IPS DF 6.9 (cell line): ENCODE data around the gene FANCL.
"Not testable (repeated sequence)": the region's sequence is repeated elsewhere in the genome, so short reads cannot be mapped to it uniquely, and the experiment has no call there.

Experiments
- DNase-seq: peaks from one replicate; pipeline ENCODE4 v3.0.0-alpha.2; 2013; ENCODE audit warnings: low read depth, low spot score
- H3K27ac ChIP-seq: one replicate; pipeline ENCODE4 v1.5.1; 2013; ENCODE audit warnings: low read length, control low read depth
- H3K27me3 ChIP-seq: 2 replicates; pipeline ENCODE4 v1.6.1; 2013; ENCODE audit warnings: mild to moderate bottlenecking, low read length; ENCODE audit not compliant: control insufficient read depth, insufficient read depth
- H3K36me3 ChIP-seq: 2 replicates; pipeline ENCODE4 v1.6.1; 2013; ENCODE audit warnings: low read length; ENCODE audit not compliant: control insufficient read depth, insufficient read depth
- H3K4me1 ChIP-seq: 2 replicates; pipeline ENCODE4 v1.6.1; 2013; ENCODE audit warnings: low read length; ENCODE audit not compliant: control insufficient read depth, insufficient read depth
- H3K4me3 ChIP-seq: 2 replicates; pipeline ENCODE4 v1.5.1; 2013; ENCODE audit warnings: mild to moderate bottlenecking, low read length
- H3K9me3 ChIP-seq: 2 replicates; pipeline ENCODE4 v1.6.1; 2013; ENCODE audit warnings: low read length, inconsistent platforms; ENCODE audit not compliant: control insufficient read depth, insufficient read depth
- WGBS: extraction: QIAGEN DNeasy Blood & Tissue Kit; methylation state at CpG from one replicate; pipeline ENCODE4 v1.1.7; 2013; ENCODE audit warnings: mixed read lengths, missing lambda C conversion rate; ENCODE audit not compliant: insufficient read length, insufficient coverage; 5-methylcytosine and 5-hydroxymethylcytosine counted together

FANCL gene

DNA sequence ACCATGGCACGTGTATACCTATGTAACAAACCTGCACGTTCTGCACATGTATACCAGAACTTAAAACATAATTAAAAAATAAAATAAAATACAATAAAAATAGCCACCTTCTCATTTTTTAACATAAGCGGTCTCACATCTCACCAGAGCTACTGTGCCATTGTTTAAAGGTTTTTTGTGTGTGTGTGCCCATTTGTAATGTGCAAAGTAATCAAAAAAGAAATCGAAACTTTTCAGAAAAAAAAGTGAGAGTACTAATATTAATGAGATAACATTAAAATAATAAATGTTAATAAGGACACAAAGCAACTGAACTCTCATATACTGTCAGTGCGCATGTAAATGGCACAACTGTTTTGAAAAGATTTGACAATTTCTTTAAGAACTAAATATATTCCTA is 60.5 kb downstream of the FANCL start:
- no peak overlapping the region for H3K4me3 ChIP-seq
- H3K27me3 ChIP-seq: no peaks in the 10 kb centered on the region
- DNase-seq: no peak
- H3K9me3 ChIP-seq: no peaks in the 10 kb centered on the region
- WGBS: 100% methylated on average over 1 of the region's 5 CpGs
- H3K4me1 ChIP-seq: no peaks in the 10 kb centered on the region
- H3K27ac ChIP-seq: no peak overlapping the region
- H3K36me3 ChIP-seq: no peaks in the 10 kb centered on the region

DNA sequence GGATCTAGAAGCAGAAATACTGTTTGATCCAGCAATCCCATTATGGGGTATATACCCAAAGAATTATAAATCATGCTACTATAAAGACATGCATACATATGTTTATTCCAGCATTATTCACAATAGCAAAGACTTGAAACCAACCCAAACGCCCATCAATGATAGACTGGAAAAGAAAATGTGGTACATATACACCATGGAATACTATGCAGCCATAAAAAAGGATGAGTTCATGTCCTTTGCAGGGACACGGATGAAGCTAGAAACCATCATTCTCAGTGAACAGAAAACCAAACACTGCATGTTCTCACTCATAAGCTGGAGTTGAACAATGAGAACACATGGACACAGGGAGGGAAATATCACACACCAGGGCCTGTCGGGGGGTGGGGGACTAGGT is 61.0 kb downstream of the FANCL start:
- not testable (repeated sequence) for H3K9me3 ChIP-seq, DNase-seq, H3K36me3 ChIP-seq, H3K27ac ChIP-seq, H3K4me1 ChIP-seq, H3K4me3 ChIP-seq, H3K27me3 ChIP-seq
- WGBS: no CpG with 5 or more reads among the region's 3 CpGs

DNA sequence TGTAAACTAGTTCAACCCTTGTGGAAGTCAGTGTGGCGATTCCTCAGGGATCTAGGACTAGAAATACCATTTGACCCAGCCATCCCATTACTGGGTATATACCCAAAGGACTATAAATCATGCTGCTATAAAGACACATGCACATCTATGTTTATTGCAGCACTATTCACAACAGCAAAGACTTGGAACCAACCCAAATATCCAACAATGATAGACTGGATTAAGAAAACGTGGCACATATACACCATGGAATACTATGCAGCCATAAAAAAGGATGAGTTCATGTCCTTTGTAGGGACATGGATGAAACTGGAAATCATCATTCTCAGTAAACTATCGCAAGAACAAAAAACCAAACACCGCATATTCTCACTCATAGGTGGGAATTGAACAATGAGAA is 63.9 kb downstream of the FANCL start:
- H3K9me3 ChIP-seq, H3K36me3 ChIP-seq: not testable (repeated sequence)
- WGBS: no CpG with 5 or more reads among the region's 4 CpGs

DNA sequence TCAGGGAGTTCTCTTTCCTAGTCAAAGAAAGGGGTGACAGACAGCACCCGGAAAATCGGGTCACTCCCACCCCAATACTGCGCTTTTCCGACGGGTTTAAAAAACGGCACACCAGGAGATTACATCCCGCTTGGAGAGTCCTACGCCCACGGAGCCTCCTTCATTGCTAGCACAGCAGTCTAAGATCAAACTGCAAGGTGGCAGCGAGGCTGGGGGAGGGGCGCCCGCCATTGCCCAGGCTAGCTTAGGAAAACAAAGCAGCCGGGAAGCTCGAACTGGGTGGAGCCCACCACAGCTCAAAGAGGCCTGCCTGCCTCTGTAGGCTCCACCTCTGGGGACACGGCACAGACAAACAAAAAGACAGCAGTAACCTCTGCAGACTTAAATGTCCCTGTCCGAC is 69.3 kb downstream of the FANCL start:
- not testable (repeated sequence) for H3K9me3 ChIP-seq, DNase-seq, H3K4me1 ChIP-seq, H3K36me3 ChIP-seq, H3K4me3 ChIP-seq, H3K27me3 ChIP-seq, H3K27ac ChIP-seq
- WGBS: no CpG with 5 or more reads among the region's 16 CpGs

More for the DNA sequence above, 63.9 kb downstream of the FANCL start:
- H3K27ac ChIP-seq, H3K27me3 ChIP-seq, H3K4me1 ChIP-seq, H3K4me3 ChIP-seq, DNase-seq: not testable (repeated sequence)

DNA sequence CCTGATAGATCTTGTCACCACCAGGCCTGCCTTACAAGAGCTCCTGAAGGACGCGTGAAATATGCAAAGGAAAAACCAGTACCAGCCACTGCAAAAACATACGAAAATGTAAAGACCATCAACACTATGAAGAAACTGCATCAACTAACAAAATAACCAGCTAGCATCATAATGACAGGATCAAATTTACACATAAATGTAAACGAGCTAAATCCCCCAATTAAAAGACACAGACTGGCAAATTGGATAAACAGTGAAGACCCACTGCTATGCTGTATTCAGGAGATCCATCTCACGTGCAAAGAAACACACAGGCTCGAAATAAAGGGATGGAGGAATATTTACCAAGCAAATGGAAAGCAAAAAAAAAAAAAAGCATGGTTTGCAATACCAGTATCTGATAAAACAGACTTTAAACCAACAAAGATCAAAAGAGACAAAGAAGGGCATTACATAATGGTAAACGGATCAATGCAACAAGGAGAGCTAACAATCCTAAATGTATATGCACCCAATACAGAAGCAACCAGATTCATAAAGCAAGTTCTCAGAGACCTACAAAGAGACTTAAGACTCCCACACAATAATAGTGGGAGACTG is 70.7 kb downstream of the FANCL start:
- H3K9me3 ChIP-seq, H3K4me3 ChIP-seq, H3K36me3 ChIP-seq, DNase-seq, H3K27me3 ChIP-seq, H3K27ac ChIP-seq, H3K4me1 ChIP-seq: not testable (repeated sequence)
- WGBS: no CpG with 5 or more reads among the region's 7 CpGs

DNA sequence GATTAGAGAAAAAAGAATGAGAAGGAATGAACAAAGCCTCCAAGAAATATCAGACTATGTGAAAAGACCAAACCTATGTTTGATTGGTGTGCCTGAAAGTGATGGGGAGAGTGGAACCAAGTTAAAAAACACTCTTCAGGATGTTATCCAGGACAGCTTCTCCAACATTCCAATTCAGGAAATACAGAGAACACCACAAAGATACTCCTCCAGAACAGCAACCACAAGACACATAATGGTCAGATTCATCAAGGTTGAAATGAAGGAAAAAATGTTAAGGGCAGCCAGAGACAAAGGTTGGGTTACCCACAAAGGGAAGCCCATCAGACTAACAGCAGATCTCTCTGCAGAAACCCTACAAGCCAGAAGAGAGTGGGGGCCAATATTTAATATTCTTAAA is 71.3 kb downstream of the FANCL start:
- H3K36me3 ChIP-seq, H3K4me1 ChIP-seq, H3K9me3 ChIP-seq, DNase-seq, H3K27me3 ChIP-seq, H3K27ac ChIP-seq, H3K4me3 ChIP-seq: not testable (repeated sequence)

DNA sequence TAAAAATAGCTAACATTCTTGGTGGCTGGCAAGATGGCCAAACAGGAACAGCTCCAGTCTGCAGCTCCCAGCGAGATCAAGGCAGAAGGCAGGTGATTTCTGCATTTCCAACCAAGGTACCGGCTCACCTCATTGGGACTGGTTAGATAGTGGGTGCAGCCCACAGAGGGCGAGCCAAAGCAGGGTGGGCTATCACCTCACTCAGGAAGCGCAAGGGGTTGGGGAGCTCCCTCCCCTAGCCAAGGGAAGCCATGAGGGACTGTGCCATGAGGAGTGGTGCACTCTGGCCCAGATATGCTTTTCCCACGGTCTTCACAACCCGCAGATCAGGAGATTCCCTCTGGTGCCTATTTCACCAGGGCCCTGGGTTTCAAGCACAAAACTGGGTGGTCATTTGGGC is 73.0 kb downstream of the FANCL start:
- H3K27me3 ChIP-seq, H3K27ac ChIP-seq, H3K4me1 ChIP-seq, H3K36me3 ChIP-seq, DNase-seq, H3K4me3 ChIP-seq, H3K9me3 ChIP-seq: not testable (repeated sequence)
- WGBS: no CpG with 5 or more reads among the region's 6 CpGs

DNA sequence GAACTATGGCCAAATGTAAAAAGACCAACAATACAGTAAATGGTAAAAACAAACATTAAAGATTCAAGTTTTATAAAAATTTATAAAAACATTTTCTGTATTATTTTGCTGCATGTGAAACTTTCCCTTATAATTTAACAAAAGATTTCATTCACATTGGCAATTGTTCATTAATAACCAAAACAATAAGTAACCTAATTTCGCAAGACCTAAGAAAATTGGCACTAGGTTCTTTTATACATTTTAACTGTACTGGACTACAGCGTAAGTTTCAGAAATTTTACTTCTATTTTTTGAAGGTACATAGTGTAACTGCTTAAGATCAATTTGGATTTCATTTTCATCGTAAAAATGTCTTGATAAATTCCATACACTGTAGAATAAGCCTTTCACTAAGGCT is 77.2 kb downstream of the FANCL start:
- no peak for DNase-seq
- Histone ChIP-seq H3K9me3 (no peaks in the 10 kb centered on the region), H3K4me3 (no peak overlapping the region), H3K27ac (no peak overlapping the region), H3K27me3 (no peaks in the 10 kb centered on the region), H3K4me1 (no peaks in the 10 kb centered on the region), H3K36me3 (no peaks in the 10 kb centered on the region)
- WGBS: no CpG with 5 or more reads among the region's 3 CpGs

DNA sequence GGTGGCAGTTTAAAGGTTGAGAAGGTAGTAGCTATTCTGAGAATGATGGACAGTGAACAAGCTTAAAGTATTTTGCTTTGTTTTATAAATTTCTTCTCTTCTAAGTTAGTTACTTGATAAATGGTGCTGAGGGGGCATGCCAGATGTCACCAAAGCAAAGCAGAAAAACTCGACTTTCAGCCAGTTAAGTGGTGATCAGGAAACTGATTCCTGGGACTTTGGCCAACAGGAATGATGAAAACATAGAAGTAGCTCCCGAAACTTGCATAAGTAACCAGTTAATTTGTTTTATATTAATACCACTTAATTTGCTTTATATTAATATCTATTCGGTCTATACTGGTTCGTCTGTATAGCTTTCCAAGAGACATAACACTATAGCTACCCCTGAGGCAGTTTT is 82.6 kb downstream of the FANCL start:
- no peaks in the 10 kb centered on the region for H3K27me3 ChIP-seq
- no peaks in the 10 kb centered on the region for H3K9me3 ChIP-seq
- H3K4me3 ChIP-seq: no peak overlapping the region
- H3K27ac ChIP-seq: no peak overlapping the region
- DNase-seq: no peak
- no peaks in the 10 kb centered on the region; the same call in 1 of the 2 replicates for H3K4me1 ChIP-seq
- WGBS: no CpG with 5 or more reads among the region's 4 CpGs
- H3K36me3 ChIP-seq: no peaks in the 10 kb centered on the region

DNA sequence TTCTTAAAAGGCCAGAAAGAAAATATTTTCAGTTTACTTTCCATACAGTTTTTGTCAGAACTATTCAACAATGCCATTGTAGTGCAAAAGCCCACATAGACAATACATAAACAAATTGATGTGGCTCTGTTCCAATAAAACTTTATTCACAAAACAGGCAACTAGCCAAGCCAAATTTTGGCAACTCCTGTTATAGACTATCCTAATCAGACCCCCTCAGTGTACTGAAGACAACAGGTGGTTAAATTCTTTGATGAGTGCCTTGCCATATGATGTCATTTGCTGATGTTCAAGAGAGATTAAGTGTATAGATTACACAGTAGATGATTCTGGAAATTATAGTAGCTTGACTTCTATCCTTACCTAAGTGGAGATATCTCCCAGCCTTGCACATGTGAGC is 83.4 kb downstream of the FANCL start:
- no peaks in the 10 kb centered on the region for H3K27me3 ChIP-seq
- no peak overlapping the region for H3K4me3 ChIP-seq
- H3K36me3 ChIP-seq: no peaks in the 10 kb centered on the region
- no peaks in the 10 kb centered on the region for H3K9me3 ChIP-seq
- H3K27ac ChIP-seq: no peak overlapping the region
- no peak for DNase-seq
- H3K4me1 ChIP-seq: no peaks in the 10 kb centered on the region; the same call in 1 of the 2 replicates

DNA sequence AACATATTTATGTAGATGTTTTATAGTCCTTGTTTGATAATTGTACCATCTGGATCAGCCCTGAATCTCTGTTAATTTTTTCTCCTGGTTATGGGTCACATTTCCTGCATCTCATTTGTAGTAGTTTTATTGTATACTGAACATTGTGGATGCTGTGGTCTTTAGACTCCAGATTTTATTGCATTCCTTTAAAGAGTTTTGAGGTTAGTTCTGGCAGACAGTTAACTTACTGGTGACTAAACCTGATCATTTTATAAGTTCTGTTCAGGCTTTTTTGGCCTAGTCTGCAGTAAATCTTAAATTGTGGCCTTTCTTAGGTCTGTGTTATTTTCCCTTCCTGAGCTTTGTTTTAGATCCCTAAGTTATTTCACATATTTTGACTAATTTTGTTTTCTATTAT is 84.3 kb downstream of the FANCL start:
- no peaks in the 10 kb centered on the region; the same call in 1 of the 2 replicates for H3K4me1 ChIP-seq
- no peak overlapping the region for H3K4me3 ChIP-seq
- no peak overlapping the region for H3K27ac ChIP-seq
- H3K9me3 ChIP-seq: no peaks in the 10 kb centered on the region
- no peaks in the 10 kb centered on the region for H3K27me3 ChIP-seq
- DNase-seq: no peak
- no peaks in the 10 kb centered on the region for H3K36me3 ChIP-seq
